ENCODE measurements around the gene HEG1. TPM values are rescaled to one million over a fixed set of nuclear protein-coding genes. Genes with fewer than 3 reads are reported as not detected.

The HEG1 gene
- total RNA-seq, 1 donor from 2014 or later = 67.7 TPM

Small RNA genes lying within 50 kb of the gene (small RNA-seq; reads per million reads assigned to genes)
- gene RNA5SP137 (ENCODE audit: low replicate concordance) = not detected

Other genes with a start within 250 kb of the HEG1 start
- 63.3 TPM for gene ITGB5, start 168.6 kb downstream of the HEG1 start, total RNA-seq
- gene MUC13, start 121.2 kb downstream of the HEG1 start, total RNA-seq = not detected
- gene SLC12A8, start 156.8 kb upstream of the HEG1 start, total RNA-seq = 9.0 TPM

All from tongue (tissue), 2 donors.